ENCODE results near the gene RRAS2. TPM values are rescaled to one million over a fixed set of nuclear protein-coding genes. Genes with fewer than 3 reads are reported as not detected.
"Not testable (repeated sequence)": the region's sequence is repeated elsewhere in the genome, so short reads cannot be mapped to it uniquely, and the experiment has no call there.

Gene RRAS2
- total and polyA plus RNA-seq, 8 donors, result 44.2 to 67.4 (median 58.4) TPM

DNA sequence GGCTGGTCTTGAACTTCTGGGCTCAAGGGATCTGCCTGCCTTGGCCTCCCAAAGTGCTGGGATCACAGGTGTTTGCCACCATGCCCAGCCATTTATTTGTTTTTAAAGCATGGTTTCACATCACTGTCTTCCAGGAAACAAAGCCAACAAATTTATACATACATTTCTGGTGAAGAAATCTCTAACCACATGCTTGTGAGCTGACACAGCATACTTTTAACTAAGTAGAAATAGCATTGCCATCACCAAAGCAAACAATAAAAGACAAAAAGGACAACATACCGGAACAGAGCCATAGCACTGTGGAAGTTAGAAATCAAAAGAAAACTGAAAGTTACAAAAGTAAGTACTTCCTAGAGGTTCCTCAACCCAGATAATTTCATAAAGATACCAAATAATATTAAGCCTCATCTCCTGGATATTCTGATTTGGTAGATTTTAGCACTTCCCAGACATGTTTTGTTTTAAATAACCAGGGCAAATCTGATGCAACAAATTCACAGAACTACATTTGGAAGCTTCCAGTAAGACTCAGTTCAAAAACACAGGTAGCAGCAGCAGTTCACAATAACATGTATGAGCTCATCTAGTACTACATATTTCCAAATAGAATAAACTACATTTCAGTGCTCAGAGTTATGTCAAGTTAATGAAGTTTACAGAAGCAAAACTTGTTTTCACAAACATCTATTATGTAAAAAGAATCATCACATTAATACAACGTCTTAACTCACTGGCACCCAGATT lies 70.6 kb downstream of the RRAS2 start:
- H3K27ac ChIP-seq, result peak overlapping the region; percentile 2 to 18
- H3K27me3 ChIP-seq, result no peaks in the 10 kb centered on the region
- ATAC-seq (peak; percentile 79), DNase-seq (peak in 1 of 4 donors; percentile 16)
- H3K4me3 ChIP-seq, result no peak overlapping the region
- intact Hi-C loops (cut with DNase I), result no loop called here
- H3K36me3 ChIP-seq, result peaks cover 0 to 1% of the 10 kb centered on the region in 2 donors
- no peaks in the 10 kb centered on the region for H3K4me1 ChIP-seq
- H3K9me3 ChIP-seq, result no peaks in the 10 kb centered on the region
- TF ChIP-seq, protein P1, sequence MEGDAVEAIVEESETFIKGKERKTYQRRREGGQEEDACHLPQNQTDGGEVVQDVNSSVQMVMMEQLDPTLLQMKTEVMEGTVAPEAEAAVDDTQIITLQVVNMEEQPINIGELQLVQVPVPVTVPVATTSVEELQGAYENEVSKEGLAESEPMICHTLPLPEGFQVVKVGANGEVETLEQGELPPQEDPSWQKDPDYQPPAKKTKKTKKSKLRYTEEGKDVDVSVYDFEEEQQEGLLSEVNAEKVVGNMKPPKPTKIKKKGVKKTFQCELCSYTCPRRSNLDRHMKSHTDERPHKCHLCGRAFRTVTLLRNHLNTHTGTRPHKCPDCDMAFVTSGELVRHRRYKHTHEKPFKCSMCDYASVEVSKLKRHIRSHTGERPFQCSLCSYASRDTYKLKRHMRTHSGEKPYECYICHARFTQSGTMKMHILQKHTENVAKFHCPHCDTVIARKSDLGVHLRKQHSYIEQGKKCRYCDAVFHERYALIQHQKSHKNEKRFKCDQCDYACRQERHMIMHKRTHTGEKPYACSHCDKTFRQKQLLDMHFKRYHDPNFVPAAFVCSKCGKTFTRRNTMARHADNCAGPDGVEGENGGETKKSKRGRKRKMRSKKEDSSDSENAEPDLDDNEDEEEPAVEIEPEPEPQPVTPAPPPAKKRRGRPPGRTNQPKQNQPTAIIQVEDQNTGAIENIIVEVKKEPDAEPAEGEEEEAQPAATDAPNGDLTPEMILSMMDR (IDR thresholded peaks at IDR 0.05), result no peak

DNA sequence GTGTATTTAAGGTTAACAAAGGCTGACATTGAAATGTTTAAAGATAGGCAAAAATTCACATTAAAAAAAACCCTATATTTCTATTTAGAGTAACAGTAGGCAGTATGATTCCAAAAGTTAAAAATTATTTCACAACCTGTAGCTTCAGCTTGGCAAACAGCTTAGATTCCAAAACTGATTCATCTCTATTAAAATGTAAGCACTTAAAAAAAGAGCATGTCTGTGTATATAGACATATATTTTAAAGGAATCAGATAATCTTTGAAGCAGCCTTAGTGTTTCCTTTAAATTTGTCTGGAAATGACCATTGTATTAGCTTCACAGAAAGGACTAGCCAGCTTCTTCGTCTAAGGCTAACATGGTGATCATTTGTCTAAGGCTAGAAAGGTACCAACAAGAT lies 80.1 kb downstream of the RRAS2 start:
- H3K4me1 ChIP-seq; DNase-seq; H3K27ac ChIP-seq; intact Hi-C loops (cut with DNase I); H3K27me3 ChIP-seq; H3K4me3 ChIP-seq; ATAC-seq; H3K9me3 ChIP-seq; H3K36me3 ChIP-seq: not testable (repeated sequence)

DNA sequence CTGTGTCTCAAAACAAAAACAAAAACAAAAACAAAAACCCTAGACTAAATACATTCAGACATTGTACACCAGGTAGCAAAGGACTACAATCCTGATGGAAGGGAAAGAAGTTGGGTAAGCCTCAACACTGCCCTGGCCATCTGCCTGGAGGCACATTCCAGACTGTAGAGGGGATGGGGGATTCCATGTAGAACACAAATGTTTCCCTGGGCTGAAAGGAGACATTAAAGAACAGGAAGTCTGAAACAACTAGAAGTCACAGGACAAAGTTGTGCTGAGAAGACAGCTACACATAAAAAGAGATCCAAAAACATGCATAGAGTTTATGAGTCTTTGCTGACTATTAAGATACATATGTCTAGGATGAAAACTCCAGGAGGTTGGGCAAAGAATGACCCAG lies 83.9 kb downstream of the RRAS2 start:
- Histone ChIP-seq H3K4me3 (no peak overlapping the region), H3K9me3 (no peaks in the 10 kb centered on the region), H3K4me1 (no peaks in the 10 kb centered on the region), H3K36me3 (no peaks in the 10 kb centered on the region), H3K27me3 (no peaks in the 10 kb centered on the region), H3K27ac (peak overlapping the region in 1 of 2 donors; percentile 8)
- ATAC-seq, result no peak
- TF ChIP-seq, protein P1 (IDR thresholded peaks at IDR 0.05), result no peak
- intact Hi-C loops (cut with DNase I), result no loop called here
- DNase-seq, result peak in 1 of 4 donors; percentile 53

DNA sequence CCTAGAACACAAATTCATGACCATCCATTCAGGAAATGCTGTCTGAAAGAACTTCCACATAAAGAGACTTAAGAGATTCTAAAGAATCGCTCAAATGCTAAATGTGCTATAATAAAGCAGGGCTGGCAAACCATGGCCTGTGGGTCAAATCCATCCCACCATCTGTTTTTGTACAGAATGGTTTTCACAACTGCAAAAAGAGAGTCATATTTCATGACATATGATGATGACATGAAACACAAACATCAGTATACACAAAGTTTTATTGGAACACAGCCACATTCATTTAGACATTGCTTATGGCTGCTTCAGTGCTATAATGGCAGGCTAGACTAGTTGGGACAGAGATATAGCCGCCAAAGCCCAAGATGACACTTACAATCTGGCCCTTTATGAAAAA lies 85.1 kb downstream of the RRAS2 start:
- intact Hi-C loops (cut with DNase I), result no loop called here
- no peak overlapping the region for H3K4me3 ChIP-seq
- no peaks in the 10 kb centered on the region for H3K36me3 ChIP-seq
- no peaks in the 10 kb centered on the region for H3K4me1 ChIP-seq
- H3K27me3 ChIP-seq, result no peaks in the 10 kb centered on the region
- ATAC-seq (no peak), DNase-seq (peak in 2 of 4 donors; percentile 19 to 45)
- TF ChIP-seq, protein P1 (IDR thresholded peaks at IDR 0.05), result no peak
- no peak overlapping the region for H3K27ac ChIP-seq
- no peaks in the 10 kb centered on the region for H3K9me3 ChIP-seq

DNA sequence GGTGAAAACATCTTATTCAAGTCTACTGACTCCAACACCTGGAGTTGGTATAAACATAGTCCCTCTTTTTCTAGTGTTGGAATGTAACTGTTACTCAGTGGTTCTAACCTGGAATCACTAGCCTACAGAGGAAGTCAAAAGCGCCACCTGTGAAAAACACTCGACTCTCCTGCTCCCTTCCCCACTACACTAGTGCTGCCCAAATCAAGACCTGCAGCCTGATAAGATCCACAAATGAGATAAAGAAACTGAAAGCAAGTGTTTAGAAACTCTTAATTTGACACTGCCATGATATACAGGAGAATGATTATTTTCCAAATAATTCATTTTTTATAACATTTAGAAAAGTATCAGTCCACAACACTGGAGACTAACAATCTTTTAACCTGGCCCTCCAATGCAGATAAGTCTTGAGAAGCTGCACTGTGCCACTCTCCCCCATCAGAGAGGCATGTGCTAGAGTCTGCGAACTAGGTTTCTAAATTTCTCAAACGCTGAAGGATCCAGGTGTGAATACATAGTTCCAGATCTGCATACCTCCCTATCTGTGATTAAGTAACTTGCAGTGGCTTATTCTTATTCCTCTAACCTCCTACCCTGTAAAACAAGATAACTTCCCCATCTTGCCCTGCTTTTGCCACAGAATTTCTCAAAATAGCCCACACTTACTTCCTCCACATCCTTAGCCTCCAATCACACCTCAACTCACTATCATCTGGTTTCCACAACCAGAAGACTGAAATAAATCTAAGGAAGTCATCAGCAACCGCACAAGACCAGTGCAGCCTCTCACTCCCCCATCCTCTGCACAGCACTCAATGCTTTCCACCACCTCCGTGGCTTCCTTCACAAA lies 88.1 kb downstream of the RRAS2 start:
- Histone ChIP-seq H3K27ac (peak overlapping the region in 1 of 2 donors; percentile 20), H3K4me1 (no peaks in the 10 kb centered on the region), H3K4me3 (no peak overlapping the region), H3K27me3 (no peaks in the 10 kb centered on the region), H3K36me3 (no peaks in the 10 kb centered on the region), H3K9me3 (no peaks in the 10 kb centered on the region)
- ATAC-seq, result peak; percentile 46
- DNase-seq, result no peak
- TF ChIP-seq, protein P1 (IDR thresholded peaks at IDR 0.05), result no peak
- intact Hi-C loops (cut with DNase I), result no loop called here

Measured in left lung (tissue), 10 donors.